ENCODE results near the gene NR1I2.

NR1I2 gene

DNA sequence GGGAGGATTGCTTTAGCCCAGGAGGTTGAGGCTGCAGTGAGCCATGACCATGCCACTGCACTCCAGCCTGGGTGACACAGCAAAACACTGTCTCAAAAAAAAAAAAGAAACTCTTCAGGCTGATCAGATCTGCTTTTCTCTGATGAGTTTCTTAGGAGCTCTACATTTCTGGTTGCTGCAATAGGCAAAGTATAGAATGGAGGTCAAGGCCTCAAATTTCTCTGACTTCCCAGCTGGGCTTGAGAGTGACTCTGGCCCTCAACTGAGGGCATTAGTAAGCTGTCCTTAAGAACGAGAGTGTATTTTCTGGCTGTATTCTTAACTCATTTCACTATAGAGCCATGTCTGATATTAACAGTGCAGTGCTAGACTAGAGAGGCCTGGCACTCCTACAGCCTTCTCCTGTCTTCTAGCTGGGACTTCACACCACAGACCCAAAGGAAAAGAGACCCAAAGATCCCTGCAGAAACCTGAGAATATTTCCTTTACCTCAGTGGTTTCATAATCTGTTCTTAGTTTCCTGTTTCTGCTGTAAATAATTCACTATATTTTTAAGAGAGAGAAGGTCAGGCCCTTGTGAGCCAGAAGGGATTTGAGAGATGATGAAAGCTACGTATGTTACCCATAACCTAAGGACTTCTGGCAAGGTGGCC lies 2.0 kb upstream of the NR1I2 start:
- DNase-seq = no peak

DNA sequence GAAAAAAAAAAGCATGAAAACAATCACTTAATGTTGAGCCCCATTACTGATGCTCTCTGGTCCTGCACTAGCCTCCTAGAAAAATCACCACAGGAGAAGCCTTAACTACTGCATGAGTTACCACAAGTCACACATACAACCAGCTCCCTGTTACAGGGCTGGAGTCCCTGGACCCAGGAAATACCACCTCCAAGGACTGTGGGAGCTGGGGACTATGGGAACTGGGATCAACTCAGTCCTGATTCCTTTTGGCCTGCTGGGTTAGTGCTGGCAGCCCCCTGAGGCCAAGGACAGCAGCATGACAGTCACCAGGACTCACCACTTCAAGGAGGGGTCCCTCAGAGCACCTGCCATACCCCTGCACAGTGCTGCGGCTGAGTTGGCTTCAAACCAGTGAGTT lies 559 bp downstream of the NR1I2 start:
- no peak for DNase-seq

DNA sequence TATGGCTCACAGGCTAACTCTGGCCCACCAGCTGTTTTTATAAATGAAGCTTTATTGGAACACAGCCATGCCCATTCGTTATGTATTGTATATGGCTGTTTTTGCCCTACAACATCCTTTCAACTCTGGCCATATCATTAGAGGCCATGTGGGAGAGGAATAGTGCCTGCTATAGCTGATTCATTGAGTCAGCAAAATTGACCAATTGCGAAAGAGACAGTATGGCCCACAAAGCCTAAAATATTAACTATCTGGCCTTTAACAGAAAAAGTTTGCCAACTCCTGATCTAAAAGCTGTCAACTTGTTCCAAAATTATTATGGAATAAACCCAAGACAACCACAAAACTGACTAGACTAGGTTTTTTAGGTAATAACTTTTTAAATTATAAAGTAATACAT lies 1.4 kb downstream of the NR1I2 start:
- DNase-seq = no peak

DNA sequence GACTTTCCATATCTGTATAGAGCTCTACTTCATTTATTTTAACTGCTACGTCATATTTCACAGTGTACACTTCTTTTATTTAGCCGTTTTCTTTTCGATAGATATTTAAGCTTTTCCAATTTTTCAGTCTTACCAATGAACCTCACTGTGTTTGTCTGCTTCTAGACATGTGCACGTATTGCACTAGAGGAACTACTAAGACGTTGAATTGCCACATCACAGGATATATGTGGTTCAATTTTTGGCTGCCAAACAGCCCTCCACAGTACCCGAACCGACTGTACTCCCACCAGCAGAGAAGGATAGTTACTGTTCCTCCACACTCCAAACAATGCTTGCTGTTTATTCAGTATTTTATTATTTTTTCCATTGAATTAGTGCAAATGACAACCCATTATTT lies 2.0 kb downstream of the NR1I2 start:
- DNase-seq = no peak

DNA sequence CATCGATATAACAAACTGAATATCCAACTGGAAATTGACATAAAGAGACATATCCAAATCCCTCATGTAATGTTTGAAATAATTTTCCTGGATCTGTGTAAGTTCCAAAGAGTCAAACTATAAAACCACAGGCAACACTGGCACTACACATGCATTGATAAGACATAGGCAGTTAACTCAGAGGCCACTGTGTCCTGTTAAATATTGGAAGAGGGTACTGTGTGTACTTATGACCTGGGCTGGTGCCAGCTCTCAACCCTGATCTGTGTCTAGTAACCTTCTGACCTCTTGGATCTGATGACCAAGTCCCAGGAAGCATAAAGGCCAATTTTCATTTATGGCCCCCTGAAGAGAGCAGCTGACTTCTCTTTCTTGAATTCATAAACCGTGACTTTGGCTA lies 4.5 kb downstream of the NR1I2 start:
- DNase-seq = no peak

DNA sequence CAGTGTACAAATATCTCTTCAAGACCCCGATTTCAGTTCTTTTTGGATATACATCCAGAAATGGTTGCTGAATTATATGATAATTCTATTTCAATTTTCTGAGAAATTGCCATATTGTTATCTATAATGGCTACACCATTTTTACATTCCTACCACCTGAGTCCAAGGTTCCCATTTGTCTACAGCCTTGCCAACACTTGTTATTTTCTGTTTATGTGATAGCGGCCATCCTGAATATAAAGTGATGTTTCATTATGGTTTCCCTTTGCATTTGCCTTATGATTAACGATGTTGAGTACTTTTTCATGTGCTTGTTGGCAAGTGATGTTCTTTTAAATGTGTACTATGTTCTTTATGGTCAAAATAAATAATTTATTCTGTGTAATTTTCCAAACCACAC lies 8.5 kb downstream of the NR1I2 start:
- DNase-seq = no peak

DNA sequence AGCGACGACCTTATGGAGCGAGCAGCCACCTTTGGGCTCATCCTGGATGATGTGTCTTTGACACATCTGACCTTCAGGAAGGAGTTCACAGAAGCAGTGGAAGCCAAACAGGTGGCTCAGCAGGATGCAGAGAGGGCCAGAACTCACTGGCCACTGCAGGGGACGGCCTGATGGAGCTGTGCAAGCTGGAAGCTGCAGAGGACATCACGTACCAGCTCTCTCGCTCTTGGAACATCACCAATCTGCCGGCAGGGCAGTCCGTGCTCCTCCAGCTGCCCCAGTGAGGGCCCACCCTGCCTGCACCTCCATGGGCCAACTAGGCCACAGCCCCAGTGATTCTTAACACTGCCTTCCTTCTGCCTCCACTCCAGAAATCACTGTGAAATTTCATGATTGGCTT lies 10.4 kb downstream of the NR1I2 start:
- DNase-seq = no peak

DNA sequence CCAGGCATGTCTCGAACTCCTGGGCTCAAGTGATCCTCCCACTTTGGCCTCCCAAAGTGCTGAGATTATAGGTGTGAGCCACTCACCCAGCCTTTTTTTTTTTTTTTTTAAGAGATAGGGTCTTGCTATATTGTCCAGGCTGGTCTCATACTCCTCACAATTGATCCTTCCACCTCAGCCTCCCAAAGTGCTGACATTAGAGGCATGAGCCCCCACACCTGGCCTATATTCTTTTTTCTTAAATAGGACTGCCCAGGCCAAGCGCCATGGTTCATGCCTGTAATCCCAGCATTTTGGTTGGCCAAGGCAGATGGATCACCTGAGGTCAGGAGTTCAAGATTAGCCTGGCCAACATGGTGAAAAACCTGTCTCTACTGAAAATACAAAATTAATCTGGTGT lies 12.5 kb downstream of the NR1I2 start:
- no peak for DNase-seq

DNA sequence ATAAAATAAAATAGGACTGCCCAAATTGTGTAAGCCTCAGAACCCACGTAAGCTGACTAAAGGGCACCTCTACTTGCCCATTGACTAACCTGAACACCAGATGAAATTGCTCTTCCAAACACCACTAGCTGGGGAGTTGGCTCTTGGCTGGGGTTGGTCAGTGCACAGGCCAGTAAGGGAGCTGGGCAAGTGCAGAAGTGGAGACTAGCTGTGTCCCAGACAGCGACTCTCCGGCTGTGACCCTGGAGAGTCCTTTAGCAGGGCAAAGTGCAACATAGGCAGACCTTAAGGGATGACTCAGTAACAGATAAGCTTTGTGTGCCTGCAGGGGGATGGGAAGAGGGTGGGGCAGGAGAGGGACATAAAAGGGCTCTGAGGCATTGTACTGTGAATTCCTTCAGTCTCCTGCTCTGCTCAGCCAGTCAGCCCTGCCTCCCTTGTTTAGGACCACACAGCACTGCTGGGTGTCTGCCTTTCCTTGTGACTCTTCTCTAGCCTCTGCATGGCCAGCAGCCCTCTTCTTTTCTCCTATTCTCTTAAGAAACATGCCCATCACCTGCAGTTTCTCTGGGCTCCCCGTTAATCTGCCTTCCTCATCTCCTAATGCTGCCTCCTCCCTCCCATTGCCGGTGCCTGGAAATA lies 13.2 kb downstream of the NR1I2 start:
- DNase-seq = no peak

DNA sequence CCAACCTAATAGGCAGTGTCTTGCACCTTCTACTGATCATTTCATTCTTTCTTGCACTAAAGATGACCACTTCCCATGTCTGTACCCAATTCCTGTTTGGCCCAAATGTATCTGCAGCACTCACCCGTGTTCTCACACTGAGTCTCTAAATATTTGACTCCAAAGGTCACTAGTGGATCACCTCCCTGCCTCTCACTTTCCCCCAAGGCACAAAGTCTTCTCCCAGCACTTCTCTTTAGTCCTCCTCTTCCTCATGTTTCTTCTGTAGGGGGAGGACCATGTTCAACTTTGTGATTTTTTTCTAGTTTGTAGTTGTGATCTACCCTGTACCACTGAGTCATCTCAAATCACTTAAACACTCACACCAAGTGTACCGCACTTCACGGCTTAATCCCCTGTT lies 13.9 kb downstream of the NR1I2 start:
- DNase-seq = no peak

DNA sequence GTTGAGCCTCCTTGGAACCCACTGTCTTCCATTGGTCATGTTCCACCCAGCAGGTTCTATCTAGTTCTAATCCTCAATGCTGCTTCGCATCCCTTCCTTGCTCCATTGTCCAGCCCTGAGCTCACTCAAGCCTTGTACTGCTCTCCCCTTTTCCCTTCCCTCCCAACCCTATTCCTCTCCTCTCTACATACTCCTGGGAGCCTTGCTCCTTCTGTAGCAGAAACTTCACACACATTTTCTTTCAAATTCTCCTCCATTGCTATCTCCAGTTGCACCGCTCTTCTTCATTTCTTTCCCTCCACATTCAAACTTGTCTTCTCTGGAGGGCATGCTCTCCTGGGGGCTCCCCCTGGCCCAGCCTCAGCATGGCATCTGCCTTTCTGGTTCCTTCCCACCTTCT lies 14.5 kb downstream of the NR1I2 start:
- DNase-seq = no peak

DNA sequence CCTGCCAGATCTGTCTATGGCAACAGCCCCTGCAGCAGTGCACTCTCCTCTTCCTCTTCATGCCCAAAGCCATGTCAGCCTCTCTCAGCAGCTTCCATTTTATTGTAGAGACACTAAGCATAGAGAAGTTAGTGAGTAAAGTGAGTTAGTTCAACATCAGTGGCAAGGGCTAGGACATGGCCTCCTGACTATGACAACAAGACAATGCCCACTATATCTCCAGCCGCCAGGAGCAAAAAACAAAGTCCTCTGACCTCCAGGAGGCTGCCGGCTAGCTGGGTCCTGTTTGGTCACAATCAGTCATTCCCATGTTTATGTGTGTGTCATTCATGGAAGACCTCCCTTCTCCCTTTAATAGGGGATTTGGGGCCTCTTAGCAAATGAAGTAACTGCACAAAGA lies 14.9 kb downstream of the NR1I2 start:
- no peak for DNase-seq

DNA sequence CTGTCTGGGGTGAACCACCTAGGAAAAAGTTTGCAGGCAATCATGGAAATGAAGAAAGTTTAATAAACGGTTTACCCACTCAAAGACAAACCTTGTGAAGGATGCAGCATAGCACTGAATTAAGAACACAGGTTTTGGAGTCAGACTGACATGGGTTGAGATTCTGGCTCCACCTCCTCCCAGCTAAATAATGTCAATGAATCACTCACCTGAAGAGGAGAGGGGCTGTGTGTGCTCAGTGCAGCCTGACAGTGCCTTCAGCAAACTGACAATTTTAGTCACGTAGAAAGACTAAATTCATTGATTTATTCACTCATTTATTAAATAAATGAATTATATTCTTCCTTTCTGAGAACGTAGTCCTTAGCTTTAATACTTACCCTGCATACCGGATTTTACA lies 18.9 kb downstream of the NR1I2 start:
- no peak for DNase-seq

DNA sequence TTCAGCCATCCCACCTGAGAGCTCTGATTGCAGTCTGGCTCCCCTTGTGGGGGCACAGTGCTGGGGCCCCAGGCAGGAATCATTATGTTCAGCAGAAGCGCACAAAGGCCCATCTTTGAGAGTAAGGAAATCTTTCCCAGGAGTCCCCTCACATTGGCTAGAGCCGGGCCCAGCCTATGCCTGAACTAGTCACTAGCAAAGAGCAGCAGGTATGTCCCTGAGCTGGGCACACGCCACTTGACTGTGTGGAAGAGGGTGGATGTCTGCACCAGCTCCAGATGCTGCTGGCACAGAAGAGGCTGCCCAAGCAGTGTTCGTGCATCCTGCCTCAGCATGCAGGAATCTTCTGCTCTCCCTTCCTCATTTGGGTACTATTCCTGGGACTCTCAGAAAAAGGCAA lies 26.3 kb downstream of the NR1I2 start:
- DNase-seq = no peak

DNA sequence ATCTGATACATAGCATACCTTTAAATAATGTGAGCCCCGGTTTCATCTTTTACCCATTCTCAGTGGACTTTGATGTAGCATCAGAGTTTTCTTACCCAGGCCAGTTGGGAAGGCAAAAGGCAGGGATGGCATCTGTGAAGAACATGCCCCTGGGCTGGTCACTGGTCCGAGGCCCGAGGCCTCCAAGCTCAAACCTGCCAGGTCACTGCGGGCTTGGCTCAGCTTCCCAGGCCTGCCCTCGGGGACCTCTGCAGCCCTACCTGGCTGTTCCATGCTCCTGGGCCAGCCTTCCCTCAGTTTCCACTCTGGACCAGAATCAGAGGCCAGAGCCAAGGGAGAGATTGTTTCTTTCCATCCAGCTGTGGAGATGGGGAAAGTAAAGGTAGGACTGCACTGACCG lies 26.9 kb downstream of the NR1I2 start:
- no peak for DNase-seq

DNA sequence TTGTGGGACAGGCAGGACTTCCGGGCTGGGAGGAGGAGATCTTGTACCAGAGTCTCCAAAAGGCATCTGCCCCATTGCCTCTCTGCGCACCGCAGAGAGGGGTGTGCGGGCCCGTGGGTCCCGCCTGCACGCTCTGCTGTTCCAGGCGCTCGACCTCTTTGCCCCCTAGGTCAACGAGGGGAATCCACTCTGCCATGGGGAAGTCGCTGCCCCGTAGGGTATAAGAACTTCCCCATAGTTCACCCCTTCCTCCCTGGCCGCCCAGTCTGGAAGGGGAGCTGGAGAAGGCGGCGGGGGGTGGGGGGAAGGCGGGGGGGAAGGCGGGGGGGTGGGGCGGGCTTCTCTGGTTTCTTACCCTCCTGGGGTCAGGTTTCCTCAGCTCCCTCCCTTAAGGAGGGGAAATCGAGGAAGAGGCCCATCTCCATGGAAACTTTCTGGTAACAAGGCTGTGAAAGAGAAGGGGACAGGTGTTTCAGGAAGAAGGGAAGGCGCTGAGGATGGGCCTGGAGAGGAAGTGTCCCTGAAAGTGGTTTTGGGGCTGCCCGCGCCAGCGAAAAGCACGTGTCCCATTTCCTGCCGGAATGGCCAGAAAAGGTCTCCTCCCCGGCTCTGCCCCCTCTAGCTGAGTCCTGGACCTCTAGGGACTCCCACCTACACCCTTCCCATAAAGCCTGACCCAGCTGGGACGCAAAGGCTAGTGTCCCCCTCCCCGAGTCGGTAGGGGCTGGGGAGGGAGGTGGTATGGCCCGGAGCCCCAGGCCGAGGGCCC lies 27.5 kb downstream of the NR1I2 start:
- DNase-seq = no peak

DNA sequence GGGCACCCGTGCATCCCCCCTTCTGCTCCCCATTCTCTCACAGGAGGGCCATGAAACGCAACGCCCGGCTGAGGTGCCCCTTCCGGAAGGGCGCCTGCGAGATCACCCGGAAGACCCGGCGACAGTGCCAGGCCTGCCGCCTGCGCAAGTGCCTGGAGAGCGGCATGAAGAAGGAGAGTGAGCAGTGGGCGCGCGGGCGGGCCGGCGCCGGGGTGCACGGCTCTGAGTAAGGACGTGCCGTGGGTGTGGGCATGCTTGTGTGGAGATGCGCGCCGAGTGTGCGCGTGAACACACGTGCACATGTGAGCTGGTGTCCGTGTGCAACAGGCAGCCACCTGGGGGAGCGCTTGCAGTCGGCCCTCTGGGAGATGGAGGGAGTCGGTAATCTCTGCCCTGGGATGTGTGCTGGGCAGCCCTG lies 28.1 kb downstream of the NR1I2 start:
- DNase-seq = no peak

DNA sequence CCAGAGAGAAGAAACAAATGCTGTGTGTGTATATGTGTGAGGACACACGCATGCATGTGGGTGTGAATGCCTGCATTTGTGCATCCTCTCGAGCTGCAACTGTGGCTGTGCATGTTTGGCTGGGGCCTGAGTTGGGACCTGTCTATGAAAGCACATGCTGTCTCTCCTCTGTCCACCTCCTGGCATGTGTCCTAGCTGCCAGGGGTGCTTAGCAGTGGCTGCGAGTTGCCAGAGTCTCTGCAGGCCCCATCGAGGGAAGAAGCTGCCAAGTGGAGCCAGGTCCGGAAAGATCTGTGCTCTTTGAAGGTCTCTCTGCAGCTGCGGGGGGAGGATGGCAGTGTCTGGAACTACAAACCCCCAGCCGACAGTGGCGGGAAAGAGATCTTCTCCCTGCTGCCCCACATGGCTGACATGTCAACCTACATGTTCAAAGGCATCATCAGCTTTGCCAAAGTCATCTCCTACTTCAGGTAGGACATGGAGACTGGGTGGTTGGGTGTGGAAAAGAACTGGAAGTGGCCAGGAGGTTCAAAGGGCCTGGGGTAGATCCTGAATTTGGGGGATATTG lies 30.7 kb downstream of the NR1I2 start:
- DNase-seq = no peak

DNA sequence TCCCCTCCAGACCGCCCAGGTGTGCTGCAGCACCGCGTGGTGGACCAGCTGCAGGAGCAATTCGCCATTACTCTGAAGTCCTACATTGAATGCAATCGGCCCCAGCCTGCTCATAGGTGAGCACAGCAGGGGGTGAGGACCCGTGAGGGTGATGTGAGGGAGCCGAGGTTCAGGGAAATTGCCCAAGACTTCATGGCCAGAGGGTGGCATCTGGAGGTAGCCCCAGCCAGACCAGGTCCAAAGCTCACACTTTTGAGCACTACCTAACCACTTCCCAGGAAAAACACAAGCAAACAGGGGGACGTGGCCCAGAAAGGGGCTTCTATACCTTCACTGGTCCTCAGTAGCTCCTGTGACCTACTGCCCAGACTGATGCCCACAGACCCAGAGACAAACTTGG lies 33.8 kb downstream of the NR1I2 start:
- DNase-seq = no peak

DNA sequence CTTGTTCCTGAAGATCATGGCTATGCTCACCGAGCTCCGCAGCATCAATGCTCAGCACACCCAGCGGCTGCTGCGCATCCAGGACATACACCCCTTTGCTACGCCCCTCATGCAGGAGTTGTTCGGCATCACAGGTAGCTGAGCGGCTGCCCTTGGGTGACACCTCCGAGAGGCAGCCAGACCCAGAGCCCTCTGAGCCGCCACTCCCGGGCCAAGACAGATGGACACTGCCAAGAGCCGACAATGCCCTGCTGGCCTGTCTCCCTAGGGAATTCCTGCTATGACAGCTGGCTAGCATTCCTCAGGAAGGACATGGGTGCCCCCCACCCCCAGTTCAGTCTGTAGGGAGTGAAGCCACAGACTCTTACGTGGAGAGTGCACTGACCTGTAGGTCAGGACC lies 35.2 kb downstream of the NR1I2 start:
- no peak for DNase-seq

DNA sequence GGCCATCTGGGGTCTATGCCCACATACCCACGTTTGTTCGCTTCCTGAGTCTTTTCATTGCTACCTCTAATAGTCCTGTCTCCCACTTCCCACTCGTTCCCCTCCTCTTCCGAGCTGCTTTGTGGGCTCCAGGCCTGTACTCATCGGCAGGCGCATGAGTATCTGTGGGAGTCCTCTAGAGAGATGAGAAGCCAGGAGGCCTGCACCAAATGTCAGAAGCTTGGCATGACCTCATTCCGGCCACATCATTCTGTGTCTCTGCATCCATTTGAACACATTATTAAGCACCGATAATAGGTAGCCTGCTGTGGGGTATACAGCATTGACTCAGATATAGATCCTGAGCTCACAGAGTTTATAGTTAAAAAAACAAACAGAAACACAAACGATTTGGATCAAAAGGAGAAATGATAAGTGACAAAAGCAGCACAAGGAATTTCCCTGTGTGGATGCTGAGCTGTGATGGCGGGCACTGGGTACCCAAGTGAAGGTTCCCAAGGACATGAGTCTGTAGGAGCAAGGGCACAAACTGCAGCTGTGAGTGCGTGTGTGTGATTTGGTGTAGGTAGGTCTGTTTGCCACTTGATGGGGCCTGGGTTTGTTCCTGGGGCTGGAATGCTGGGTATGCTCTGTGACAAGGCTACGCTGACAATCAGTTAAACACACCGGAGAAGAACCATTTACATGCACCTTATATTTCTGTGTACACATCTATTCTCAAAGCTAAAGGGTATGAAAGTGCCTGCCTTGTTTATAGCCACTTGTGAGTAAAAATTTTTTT lies 35.9 kb downstream of the NR1I2 start:
- DNase-seq = no peak

DNA sequence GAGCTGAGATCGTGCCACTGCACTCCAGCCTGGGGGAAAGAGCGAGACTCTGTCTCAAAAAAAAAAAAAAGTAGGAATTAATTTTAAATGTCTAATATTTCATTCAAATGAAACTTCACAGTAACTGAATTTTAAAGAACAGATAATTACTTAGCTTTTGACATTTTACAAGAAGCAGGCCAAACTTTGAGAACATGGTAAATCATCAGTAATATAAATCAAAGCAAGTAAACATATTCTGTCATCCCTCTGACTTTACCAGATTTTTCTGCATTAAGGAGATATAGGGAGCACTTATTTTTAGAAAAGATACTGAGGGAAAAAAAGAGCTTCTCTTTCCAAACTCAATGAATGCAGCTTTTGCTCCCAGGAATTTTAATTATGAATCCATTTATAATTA lies 37.0 kb downstream of the NR1I2 start:
- no peak for DNase-seq

DNA sequence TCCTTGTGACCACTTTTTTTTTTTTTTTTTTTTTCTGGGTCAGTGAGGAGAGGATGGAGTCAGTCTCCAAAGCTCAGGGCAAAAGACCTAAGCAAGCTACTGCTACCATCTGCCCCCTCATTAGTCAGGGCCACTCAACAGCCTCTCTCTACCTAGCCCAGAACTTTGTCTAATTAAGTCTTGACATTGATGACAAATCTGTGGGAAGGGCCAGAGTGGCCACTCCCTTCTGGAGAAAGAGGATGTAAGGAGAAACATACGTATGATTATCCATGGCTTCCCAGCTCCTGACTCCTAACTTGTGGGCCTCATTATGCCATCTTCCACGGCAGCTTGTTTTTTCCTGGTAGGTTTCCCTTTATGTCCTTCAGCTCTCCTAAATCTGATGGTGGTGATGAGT lies 37.9 kb downstream of the NR1I2 start:
- DNase-seq = no peak
